Measurements from ENCODE around the gene RFX3. TPM values are rescaled to one million over a fixed set of nuclear protein-coding genes. Genes with fewer than 3 reads are reported as not detected.

The RFX3 gene
- total RNA-seq, 1 experiment from 2014 or later = 9.9 TPM

- H3K27me3 ChIP-seq (ENCODE audit: insufficient read depth, low read length) = no peaks in the 10 kb centered on the region
- no peak overlapping the region for H3K14ac ChIP-seq (ENCODE audit: insufficient read depth, low read length)
- no peaks in the 10 kb centered on the region; a peak in 1 of 5 replicates for H3K9me3 Mint-ChIP-seq
- no peaks in the 10 kb centered on the region for H3K9me3 ChIP-seq (ENCODE audit: control insufficient read depth, low read depth, low read length)
- no peak overlapping the region for H3K4me3 Mint-ChIP-seq
- no peak overlapping the region for H3K23ac ChIP-seq (ENCODE audit: insufficient read length, low read depth, low read length)
- H4K8ac ChIP-seq (replicated peaks; ENCODE audit: insufficient read length, low read depth, low read length) = no peak overlapping the region
- H3K9ac ChIP-seq (ENCODE audit: extremely low read depth, insufficient read length, low read length) = no peak overlapping the region
- H3K4me2 ChIP-seq (ENCODE audit: insufficient read depth, insufficient read length, low read length) = no peak overlapping the region
- H2BK12ac ChIP-seq (ENCODE audit: insufficient read length, low read depth, low read length) = no peak overlapping the region
- no peaks in the 10 kb centered on the region for H3K4me1 ChIP-seq (ENCODE audit: insufficient read depth, low read length)
- H3K4ac ChIP-seq (ENCODE audit: low read depth, low read length) = no peak overlapping the region
- H2AFZ ChIP-seq (ENCODE audit: low read length) = no peak overlapping the region
- H3K4me1 Mint-ChIP-seq = no peaks in the 10 kb centered on the region
- no peak for DNase-seq
- no peaks in the 10 kb centered on the region for H3K79me1 ChIP-seq (ENCODE audit: insufficient read depth, low read depth, low read length, poor library complexity, severe bottlenecking)
- H3K27ac Mint-ChIP-seq = no peak overlapping the region
- H4K91ac ChIP-seq (ENCODE audit: insufficient read length, low read depth, low read length) = no peak overlapping the region
- WGBS (ENCODE audit: extremely low coverage, insufficient read length, low lambda C conversion rate) = no CpG with 5 or more reads among the region's 4 CpGs
- H2AK5ac ChIP-seq (ENCODE audit: insufficient read length, low read length) = no peak overlapping the region
- H4K5ac ChIP-seq (ENCODE audit: insufficient read length, low read depth, low read length) = no peak overlapping the region
- H3K36me3 Mint-ChIP-seq (ENCODE audit: insufficient read depth in 1 of 3, low read depth in 3 of 3) = peaks cover 0 to 3% (median 0%) of the 10 kb centered on the region in 3 experiments; a peak in 4 of 7 replicates
- TF ChIP-seq, protein P1, sequence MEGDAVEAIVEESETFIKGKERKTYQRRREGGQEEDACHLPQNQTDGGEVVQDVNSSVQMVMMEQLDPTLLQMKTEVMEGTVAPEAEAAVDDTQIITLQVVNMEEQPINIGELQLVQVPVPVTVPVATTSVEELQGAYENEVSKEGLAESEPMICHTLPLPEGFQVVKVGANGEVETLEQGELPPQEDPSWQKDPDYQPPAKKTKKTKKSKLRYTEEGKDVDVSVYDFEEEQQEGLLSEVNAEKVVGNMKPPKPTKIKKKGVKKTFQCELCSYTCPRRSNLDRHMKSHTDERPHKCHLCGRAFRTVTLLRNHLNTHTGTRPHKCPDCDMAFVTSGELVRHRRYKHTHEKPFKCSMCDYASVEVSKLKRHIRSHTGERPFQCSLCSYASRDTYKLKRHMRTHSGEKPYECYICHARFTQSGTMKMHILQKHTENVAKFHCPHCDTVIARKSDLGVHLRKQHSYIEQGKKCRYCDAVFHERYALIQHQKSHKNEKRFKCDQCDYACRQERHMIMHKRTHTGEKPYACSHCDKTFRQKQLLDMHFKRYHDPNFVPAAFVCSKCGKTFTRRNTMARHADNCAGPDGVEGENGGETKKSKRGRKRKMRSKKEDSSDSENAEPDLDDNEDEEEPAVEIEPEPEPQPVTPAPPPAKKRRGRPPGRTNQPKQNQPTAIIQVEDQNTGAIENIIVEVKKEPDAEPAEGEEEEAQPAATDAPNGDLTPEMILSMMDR (conservative IDR thresholded peaks at IDR 0.05) = no peak
- H2BK5ac ChIP-seq (ENCODE audit: insufficient read length, low read length) = no peak overlapping the region
- H2BK20ac ChIP-seq (ENCODE audit: low read depth, low read length, poor library complexity, severe bottlenecking) = no peak overlapping the region
- no peak overlapping the region for H3K56ac ChIP-seq (ENCODE audit: insufficient read length, low read depth, low read length)
- no peak overlapping the region for H2BK15ac ChIP-seq (ENCODE audit: low read depth, low read length)
- no peaks in the 10 kb centered on the region for H3K23me2 ChIP-seq (ENCODE audit: insufficient read length, low read depth, low read length, poor library complexity, severe bottlenecking)
- H3K27ac ChIP-seq (ENCODE audit: insufficient read length, low read depth, low read length) = no peak overlapping the region
- H4K20me1 ChIP-seq (ENCODE audit: control insufficient read depth, insufficient read depth, insufficient read length) = no peaks in the 10 kb centered on the region
- H2BK120ac ChIP-seq (ENCODE audit: low read depth, low read length, poor library complexity, severe bottlenecking) = no peak overlapping the region
- no peak overlapping the region for H3T11ph ChIP-seq (ENCODE audit: low read length)
- no peaks in the 10 kb centered on the region for H3K79me2 ChIP-seq (ENCODE audit: insufficient read depth, low read length)
- no peaks in the 10 kb centered on the region for H3K27me3 Mint-ChIP-seq (ENCODE audit: low read depth)
- H3K18ac ChIP-seq (ENCODE audit: insufficient read length, low read depth, low read length) = no peak overlapping the region
Observed at GRCh38 chr9:3433066-3433465, 92.7 kb downstream of the RFX3 start.

Data from H9 (cell line).